Measurements from ENCODE around the gene NCEH1. TPM values are rescaled to one million over a fixed set of nuclear protein-coding genes. Genes with fewer than 3 reads are reported as not detected.

The NCEH1 gene
- total and polyA plus RNA-seq, 2 of the 4 experiments (the other 2 are of a cell fraction): 22.3 to 23.3 TPM

- ChIA-PET CTCF (no interaction called here), POLR2A (ENCODE audit: unreplicated experiment) (no interaction called here)
- Histone ChIP-seq H3K4ac (ENCODE audit: low read depth, low read length) (no peak overlapping the region), H4K5ac (ENCODE audit: low read depth, low read length) (no peak overlapping the region), H3K36me3 (ENCODE audit: control insufficient read depth, insufficient read depth, low read length) (peaks cover 10% of the 10 kb centered on the region), H2AK9ac (replicated peaks; ENCODE audit: low read depth, low read length, poor library complexity) (no peak overlapping the region), H2BK120ac (ENCODE audit: low read depth, low read length) (no peak overlapping the region), H3K9me1 (ENCODE audit: insufficient read depth, low read length) (peaks cover 18% of the 10 kb centered on the region), H3K79me1 (ENCODE audit: low read depth in 1 of 2, low read length in 2 of 2) (peaks cover 20 to 56% of the 10 kb centered on the region in 2 experiments), H4K20me1 (ENCODE audit: insufficient read depth, low read length) (peaks cover 4% of the 10 kb centered on the region; the same call in 1 of the 2 replicates), H3K56ac (ENCODE audit: extremely low read depth, insufficient read depth, low read length) (no peak overlapping the region), H3K4me1 (ENCODE audit: control insufficient read depth, insufficient read depth, low read length) (peaks cover 7% of the 10 kb centered on the region), H2BK15ac (ENCODE audit: low read depth, low read length) (no peak overlapping the region), H2AFZ (replicated peaks; ENCODE audit: low read length, poor library complexity) (no peak overlapping the region), H3K27ac (ENCODE audit: insufficient read depth, low read length) (no peak overlapping the region), H3K14ac (replicated peaks; ENCODE audit: low read depth, low read length) (no peak overlapping the region), H4K8ac (ENCODE audit: low read depth in 2 of 2, low read length in 2 of 2) (no peak overlapping the region), H2AK5ac (ENCODE audit: low read depth, low read length) (no peak overlapping the region), H3K9me3 (ENCODE audit: control insufficient read depth, insufficient read depth, low read length) (no peaks in the 10 kb centered on the region), H3K4me2 (ENCODE audit: low read depth, low read length) (no peak overlapping the region), H4K91ac (ENCODE audit: insufficient read depth, low read depth, low read length) (no peak overlapping the region), H3K23ac (ENCODE audit: low read depth, low read length) (no peak overlapping the region), H3K4me3 (ENCODE audit: insufficient read depth, low read depth, low read length) (no peak overlapping the region), H3K18ac (ENCODE audit: low read depth, low read length) (no peak overlapping the region), H2BK20ac (ENCODE audit: low read depth, low read length) (no peak overlapping the region), H3K27me3 (ENCODE audit: control insufficient read depth, insufficient read depth, low read length) (no peaks in the 10 kb centered on the region), H2BK5ac (ENCODE audit: low read depth, low read length, poor library complexity, severe bottlenecking) (no peak overlapping the region), H3K9ac (ENCODE audit: low read depth, low read length) (no peak overlapping the region)
- dilution Hi-C loops (cut with HindIII; ENCODE audit: low sequenced_read_pairs, unreplicated experiment) (no loop called here), intact Hi-C loops (cut with micrococcal nuclease) (no loop called here), in situ Hi-C loops (cut with MboI; ENCODE audit: low sequenced_read_pairs) (no loop called here)
- TF ChIP-seq CEBPB (IDR thresholded peaks at IDR 0.05; ENCODE audit: low read depth, low read length): no peak
- no peak for DNase-seq
- ATAC-seq (ENCODE audit: low read depth): no peak
- no TSS peak for BruUV-seq (replicated peaks)
- 63% methylated on average over 4 of the region's 5 CpGs; no CpG with 5 or more reads in 1 of the 2 experiments for WGBS, 2 experiments (ENCODE audit: extremely low coverage in 2 of 2, insufficient read length in 1 of 2)
These were observed 67.2 kb downstream of the NCEH1 start for GRCh38 chr3:172643506-172644179.

All from IMR-90 (cell line).